Panc1 (cell line): ENCODE results near the gene DNER.

Experiments
- CTCF ChIP-seq: fragments of 450-650 bp; IDR thresholded peaks from 2 replicates; pipeline ENCODE4 v1.5.1; 2017; ENCODE audit warnings: mild to moderate bottlenecking
- POLR2AphosphoS5 ChIP-seq: IDR thresholded peaks from 2 replicates; pipeline ENCODE4 v1.6.1; 2012; ENCODE audit warnings: mild to moderate bottlenecking, low read depth, low read length, moderate library complexity
- SIN3A ChIP-seq: IDR thresholded peaks from 2 replicates; pipeline ENCODE4 v1.6.1; 2012; ENCODE audit warnings: low read depth, mild to moderate bottlenecking, low read length, moderate library complexity, borderline replicate concordance; ENCODE audit not compliant: insufficient read depth

GRCh38 chr2:229474125-229474524, 240.2 kb downstream of the DNER start:
- TF ChIP-seq CTCF, result no peak
- no peak for TF ChIP-seq SIN3A
- no peak for TF ChIP-seq POLR2AphosphoS5
